ENCODE results near the gene PRR3.
A peak's percentile ranks its signal among the peaks of the same experiment; 100 is the strongest.

PRR3 gene

GRCh38 chr6:30556066-30556905 is 809 bp upstream of the PRR3 start, which contains the start of gene GNL1:
Gene GNL1, minus strand, starts transcription at chr6:30556489. Its CDS starts 286 bp downstream, at chr6:30556203.
- DNase-seq (ENCODE audit: low read depth), result peak; percentile 85
- no peak for TF ChIP-seq CTCF (IDR thresholded peaks at IDR 0.05; ENCODE audit: control insufficient read depth, extremely low read depth, insufficient read depth)

GRCh38 chr6:30557683-30557981 is 537 bp downstream of the PRR3 start:
- no peak for TF ChIP-seq CTCF (IDR thresholded peaks at IDR 0.05; ENCODE audit: control insufficient read depth, extremely low read depth, insufficient read depth)
- DNase-seq (ENCODE audit: low read depth), result no peak

More at GRCh38 chr6:30556066-30556905, 809 bp upstream of the PRR3 start, which contains the start of gene GNL1:
- peak within 1 kb of the TSS; percentile 86 for H3K4me3 ChIP-seq (ENCODE audit: low read depth, low read length)

GRCh38 chr6:30560930-30561329 is 3.8 kb downstream of the PRR3 start:
- DNase-seq (ENCODE audit: low read depth), result no peak
- no peak for TF ChIP-seq CTCF (IDR thresholded peaks at IDR 0.05; ENCODE audit: control insufficient read depth, extremely low read depth, insufficient read depth)
- H3K4me3 ChIP-seq (ENCODE audit: low read depth, low read length), result no peak overlapping the region

More at GRCh38 chr6:30557683-30557981, 537 bp downstream of the PRR3 start:
- peak overlapping the region; percentile 86 for H3K4me3 ChIP-seq (ENCODE audit: low read depth, low read length)

GRCh38 chr6:30562470-30563425 is 5.7 kb downstream of the PRR3 start:
- H3K4me3 ChIP-seq (ENCODE audit: low read depth, low read length), result no peak overlapping the region
- no peak for DNase-seq (ENCODE audit: low read depth)
- TF ChIP-seq CTCF (IDR thresholded peaks at IDR 0.05; ENCODE audit: control insufficient read depth, extremely low read depth, insufficient read depth), result no peak

DNA sequence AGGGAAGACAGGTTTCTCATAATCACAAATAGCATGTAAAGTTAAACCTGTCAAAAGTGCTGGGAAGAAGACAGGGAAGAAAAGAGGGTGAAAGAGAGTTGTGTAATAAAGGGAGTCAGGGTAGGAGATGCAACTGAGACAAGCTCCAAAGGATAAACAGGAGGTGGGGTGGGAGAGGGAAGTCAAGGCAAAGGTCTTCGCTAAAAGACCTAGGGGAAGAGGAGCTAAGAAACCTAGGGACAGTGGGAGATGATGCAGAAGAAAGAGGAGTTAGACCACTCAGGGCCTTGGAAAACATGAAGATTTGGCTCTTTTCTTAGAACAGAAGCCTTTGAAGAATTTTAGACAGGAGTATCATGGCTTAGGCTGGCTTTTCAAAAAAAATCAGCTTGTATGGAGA is 7.0 kb downstream of the PRR3 start:
- no peak overlapping the region for H3K4me3 ChIP-seq (ENCODE audit: low read depth, low read length)
- no peak for DNase-seq (ENCODE audit: low read depth)
- no peak for TF ChIP-seq CTCF (IDR thresholded peaks at IDR 0.05; ENCODE audit: control insufficient read depth, extremely low read depth, insufficient read depth)

DNA sequence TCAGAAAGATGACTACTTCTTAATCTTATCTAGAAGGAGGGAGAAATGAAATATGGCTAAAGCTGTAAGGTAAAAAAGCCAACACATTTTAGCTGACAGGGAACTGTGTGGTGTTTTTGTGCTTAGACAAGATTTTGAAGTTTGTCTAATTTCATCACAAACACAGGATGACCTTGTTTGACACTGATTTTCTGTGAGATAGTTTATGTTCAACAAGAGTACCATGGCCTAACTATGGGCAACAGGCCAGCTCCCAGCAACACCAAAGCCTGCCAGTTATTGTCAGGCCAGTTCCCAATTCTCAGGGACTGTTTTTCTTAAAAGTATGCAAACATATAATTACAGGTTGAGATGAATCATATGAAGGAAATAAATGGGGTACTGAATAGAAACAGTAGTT is 8.7 kb downstream of the PRR3 start:
- H3K4me3 ChIP-seq (ENCODE audit: low read depth, low read length), result no peak overlapping the region
- peak; percentile 49 for DNase-seq (ENCODE audit: low read depth)
- TF ChIP-seq CTCF (IDR thresholded peaks at IDR 0.05; ENCODE audit: control insufficient read depth, extremely low read depth, insufficient read depth), result no peak
